Suprapubic skin (tissue), 3 donors: ENCODE results near the gene SIPA1L3.

Experiments used
- CTCF ChIP-seq, 2 donors: fragments of 200-600 bp in 1 of 2; fragments of 450-650 bp in 1 of 2; sonication (generic) in 1 of 2; IDR thresholded peaks; one replicate each; pipeline ENCODE4 v1.5.1; 2016 to 2019; ENCODE audit warnings: antibody characterized with exemption in 2 of 2, mild to moderate bottlenecking in 1 of 2, moderate library complexity in 1 of 2
- EP300 ChIP-seq: sonication (generic); formaldehyde crosslinking; IDR thresholded peaks from one replicate; pipeline ENCODE4 v1.6.1; 2017; ENCODE audit warnings: antibody characterized with exemption
- POLR2A ChIP-seq, 2 donors: fragments of 450-650 bp; IDR thresholded peaks; one replicate each; pipeline ENCODE4 v1.6.1; 2017; ENCODE audit warnings: antibody characterized with exemption in 2 of 2, mild to moderate bottlenecking in 2 of 2, moderate library complexity in 2 of 2

GRCh38 chr19:37970699-37971098 is 63.7 kb downstream of the SIPA1L3 start:
- no peak for TF ChIP-seq CTCF (IDR thresholded peaks at IDR 0.05)
- no peak for TF ChIP-seq EP300
- no peak for TF ChIP-seq POLR2A (IDR thresholded peaks at IDR 0.05)
